Mucosa of stomach (tissue), 1 donor: ENCODE measurements around the gene BATF.

Source experiments
- H3K27me3 ChIP-seq: one replicate; pipeline ENCODE4 v1.7.0; 2013; ENCODE audit warnings: mild to moderate bottlenecking, low read length; ENCODE audit not compliant: control insufficient read depth, insufficient read depth
- H3K36me3 ChIP-seq: one replicate; pipeline ENCODE4 v1.7.0; 2013; ENCODE audit warnings: low read length; ENCODE audit not compliant: control insufficient read depth, insufficient read depth
- H3K4me1 ChIP-seq: one replicate; pipeline ENCODE4 v1.7.0; 2013; ENCODE audit warnings: mild to moderate bottlenecking, low read length; ENCODE audit not compliant: control insufficient read depth, insufficient read depth
- H3K4me3 ChIP-seq: one replicate; pipeline ENCODE4 v1.7.0; 2013; ENCODE audit warnings: low read length
- H3K9ac ChIP-seq: one replicate; pipeline ENCODE4 v1.7.0; 2013; ENCODE audit warnings: mild to moderate bottlenecking, low read length, moderate library complexity
- H3K9me3 ChIP-seq: one replicate; pipeline ENCODE4 v1.7.0; 2013; ENCODE audit warnings: mild to moderate bottlenecking, low read length, moderate library complexity; ENCODE audit not compliant: control insufficient read depth
- donor health status: Pancreatic carcinoma.

Gene BATF

GRCh38 chr14:75492832-75493591 lies 29.3 kb upstream of the BATF start:
- no peak overlapping the region for H3K9ac ChIP-seq
- H3K9me3 ChIP-seq: no peaks in the 10 kb centered on the region
- H3K36me3 ChIP-seq: no peaks in the 10 kb centered on the region
- no peaks in the 10 kb centered on the region for H3K27me3 ChIP-seq
- no peak overlapping the region for H3K4me3 ChIP-seq
- no peaks in the 10 kb centered on the region for H3K4me1 ChIP-seq

- Histone ChIP-seq H3K27me3 (no peaks in the 10 kb centered on the region), H3K9me3 (no peaks in the 10 kb centered on the region), H3K9ac (no peak overlapping the region), H3K4me1 (no peaks in the 10 kb centered on the region), H3K36me3 (no peaks in the 10 kb centered on the region), H3K4me3 (no peak overlapping the region)
Measured at GRCh38 chr14:75493592-75494087, 28.6 kb upstream of the BATF start.

DNA sequence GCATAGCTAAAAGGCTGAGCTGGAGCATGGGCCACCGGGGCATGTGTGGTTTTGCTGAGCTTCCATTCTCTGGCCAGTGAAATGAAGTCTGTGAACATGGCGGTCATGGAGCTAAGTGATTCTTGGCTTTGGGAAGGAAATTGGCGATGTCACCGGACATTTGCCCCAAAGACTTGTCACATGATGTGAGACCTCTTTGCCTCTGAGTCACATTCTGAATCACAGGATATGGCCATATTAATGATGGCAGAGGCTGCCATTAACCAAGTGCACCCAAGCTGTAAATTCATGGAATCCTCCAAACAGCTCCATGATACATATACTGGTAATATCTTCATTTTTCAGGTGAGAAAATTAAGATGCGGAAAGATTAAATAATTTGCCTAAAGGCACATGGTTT lies 27.4 kb upstream of the BATF start:
- H3K9me3 ChIP-seq: no peaks in the 10 kb centered on the region
- H3K4me3 ChIP-seq: no peak overlapping the region
- no peaks in the 10 kb centered on the region for H3K27me3 ChIP-seq
- H3K36me3 ChIP-seq: no peaks in the 10 kb centered on the region
- no peaks in the 10 kb centered on the region for H3K4me1 ChIP-seq
- no peak overlapping the region for H3K9ac ChIP-seq

GRCh38 chr14:75495399-75495798 lies 26.9 kb upstream of the BATF start:
- Histone ChIP-seq H3K9ac (no peak overlapping the region), H3K4me3 (no peak overlapping the region), H3K4me1 (no peaks in the 10 kb centered on the region), H3K27me3 (no peaks in the 10 kb centered on the region), H3K9me3 (no peaks in the 10 kb centered on the region), H3K36me3 (no peaks in the 10 kb centered on the region)

- Histone ChIP-seq H3K9me3 (no peaks in the 10 kb centered on the region), H3K4me3 (no peak overlapping the region), H3K27me3 (no peaks in the 10 kb centered on the region), H3K9ac (no peak overlapping the region), H3K36me3 (no peaks in the 10 kb centered on the region), H3K4me1 (no peaks in the 10 kb centered on the region)
Measured at GRCh38 chr14:75495882-75496281, 26.4 kb upstream of the BATF start.

- Histone ChIP-seq H3K9me3 (no peaks in the 10 kb centered on the region), H3K4me3 (no peak overlapping the region), H3K9ac (no peak overlapping the region), H3K36me3 (no peaks in the 10 kb centered on the region), H3K27me3 (no peaks in the 10 kb centered on the region), H3K4me1 (no peaks in the 10 kb centered on the region)
Measured at GRCh38 chr14:75496755-75497154, 25.5 kb upstream of the BATF start.

GRCh38 chr14:75497191-75497590 lies 25.1 kb upstream of the BATF start:
- H3K4me3 ChIP-seq: no peak overlapping the region
- no peaks in the 10 kb centered on the region for H3K4me1 ChIP-seq
- no peaks in the 10 kb centered on the region for H3K9me3 ChIP-seq
- H3K36me3 ChIP-seq: no peaks in the 10 kb centered on the region
- no peak overlapping the region for H3K9ac ChIP-seq
- no peaks in the 10 kb centered on the region for H3K27me3 ChIP-seq

GRCh38 chr14:75497701-75498100 lies 24.6 kb upstream of the BATF start:
- Histone ChIP-seq H3K4me1 (no peaks in the 10 kb centered on the region), H3K27me3 (no peaks in the 10 kb centered on the region), H3K4me3 (no peak overlapping the region), H3K9me3 (no peaks in the 10 kb centered on the region), H3K9ac (no peak overlapping the region), H3K36me3 (no peaks in the 10 kb centered on the region)

- H3K9ac ChIP-seq: no peak overlapping the region
- H3K9me3 ChIP-seq: no peaks in the 10 kb centered on the region
- H3K36me3 ChIP-seq: no peaks in the 10 kb centered on the region
- no peaks in the 10 kb centered on the region for H3K27me3 ChIP-seq
- no peak overlapping the region for H3K4me3 ChIP-seq
- no peaks in the 10 kb centered on the region for H3K4me1 ChIP-seq
Measured at GRCh38 chr14:75499084-75499875, 23.0 kb upstream of the BATF start.

- Histone ChIP-seq H3K4me1 (no peaks in the 10 kb centered on the region), H3K27me3 (no peaks in the 10 kb centered on the region), H3K36me3 (no peaks in the 10 kb centered on the region), H3K9ac (no peak overlapping the region), H3K9me3 (no peaks in the 10 kb centered on the region), H3K4me3 (no peak overlapping the region)
Measured at GRCh38 chr14:75501080-75501479, 21.2 kb upstream of the BATF start.

- Histone ChIP-seq H3K36me3 (no peaks in the 10 kb centered on the region), H3K9me3 (no peaks in the 10 kb centered on the region), H3K27me3 (no peaks in the 10 kb centered on the region), H3K4me1 (no peaks in the 10 kb centered on the region), H3K9ac (no peak overlapping the region), H3K4me3 (no peak overlapping the region)
Measured at GRCh38 chr14:75504411-75504810, 17.9 kb upstream of the BATF start.

- Histone ChIP-seq H3K36me3 (no peaks in the 10 kb centered on the region), H3K9ac (no peak overlapping the region), H3K4me1 (no peaks in the 10 kb centered on the region), H3K9me3 (no peaks in the 10 kb centered on the region), H3K27me3 (no peaks in the 10 kb centered on the region), H3K4me3 (no peak overlapping the region)
Measured at GRCh38 chr14:75506930-75507329, 15.3 kb upstream of the BATF start.
